WERI-Rb-1 (cell line): ENCODE results near the gene SGPL1.

Experiments used
- DNase-seq: peaks from one replicate; pipeline ENCODE4 v3.0.0-alpha.2; 2020
- H3K27ac ChIP-seq: fragments of 250-450 bp; sonication (Bioruptor Pico); 2 replicates; pipeline ENCODE4 v1.5.1; 2020; ENCODE audit warnings: mild to moderate bottlenecking, moderate library complexity
- H3K27me3 ChIP-seq: fragments of 250-450 bp; sonication (Bioruptor Pico); 2 replicates; pipeline ENCODE4 v1.5.1; 2021; ENCODE audit warnings: mild to moderate bottlenecking, low read depth, moderate library complexity; ENCODE audit not compliant: insufficient read depth, severe bottlenecking
- H3K36me3 ChIP-seq: fragments of 250-450 bp; sonication (Bioruptor Pico); 2 replicates; pipeline ENCODE4 v1.5.1; 2020; ENCODE audit warnings: mild to moderate bottlenecking, moderate library complexity
- H3K4me3 ChIP-seq: 2 replicates; pipeline ENCODE4 v1.5.1; 2011; ENCODE audit warnings: low read depth, mild to moderate bottlenecking, control low read depth, low read length
- H3K9me3 ChIP-seq: fragments of 250-450 bp; sonication (Bioruptor Pico); 2 replicates; pipeline ENCODE4 v1.5.1; 2021; ENCODE audit warnings: mild to moderate bottlenecking, moderate library complexity; ENCODE audit not compliant: severe bottlenecking
- CTCF ChIP-seq: IDR thresholded peaks from 2 replicates; pipeline ENCODE4 v1.5.1; 2011; ENCODE audit warnings: low read depth, mild to moderate bottlenecking, control low read depth, inconsistent platforms, low read length

Gene SGPL1

GRCh38 chr10:70776455-70777005 is 39.2 kb upstream of the SGPL1 start:
- Histone ChIP-seq H3K9me3 (no peaks in the 10 kb centered on the region), H3K4me3 (no peak overlapping the region), H3K27ac (no peak overlapping the region), H3K36me3 (no peaks in the 10 kb centered on the region), H3K27me3 (no peaks in the 10 kb centered on the region)
- TF ChIP-seq CTCF: no peak
- DNase-seq: no peak

- TF ChIP-seq CTCF: no peak
- DNase-seq: no peak
- Histone ChIP-seq H3K27ac (no peak overlapping the region), H3K9me3 (no peaks in the 10 kb centered on the region), H3K36me3 (no peaks in the 10 kb centered on the region), H3K4me3 (no peak overlapping the region), H3K27me3 (no peaks in the 10 kb centered on the region)
Measured at GRCh38 chr10:70777063-70777875, 38.5 kb upstream of the SGPL1 start.

GRCh38 chr10:70778267-70778924 is 37.4 kb upstream of the SGPL1 start:
- H3K36me3 ChIP-seq: no peaks in the 10 kb centered on the region
- H3K9me3 ChIP-seq: no peaks in the 10 kb centered on the region
- no peak overlapping the region for H3K4me3 ChIP-seq
- H3K27ac ChIP-seq: no peak overlapping the region
- no peak for DNase-seq
- no peaks in the 10 kb centered on the region for H3K27me3 ChIP-seq
- TF ChIP-seq CTCF: no peak

GRCh38 chr10:70779088-70779487 is 36.7 kb upstream of the SGPL1 start:
- no peaks in the 10 kb centered on the region for H3K36me3 ChIP-seq
- H3K9me3 ChIP-seq: no peaks in the 10 kb centered on the region
- no peak for DNase-seq
- no peaks in the 10 kb centered on the region for H3K27me3 ChIP-seq
- no peak overlapping the region for H3K4me3 ChIP-seq
- no peak overlapping the region for H3K27ac ChIP-seq
- no peak for TF ChIP-seq CTCF

- Histone ChIP-seq H3K27ac (no peak overlapping the region), H3K36me3 (no peaks in the 10 kb centered on the region), H3K9me3 (no peaks in the 10 kb centered on the region), H3K27me3 (no peaks in the 10 kb centered on the region), H3K4me3 (no peak overlapping the region)
- no peak for DNase-seq
- TF ChIP-seq CTCF: no peak
Measured at GRCh38 chr10:70779511-70780369, 36.0 kb upstream of the SGPL1 start.
